WERI-Rb-1 (cell line): ENCODE measurements around the gene NPB.

Experiments
- DNase-seq: peaks from one replicate; pipeline ENCODE4 v3.0.0-alpha.2; 2020
- H3K27ac ChIP-seq: fragments of 250-450 bp; sonication (Bioruptor Pico); 2 replicates; pipeline ENCODE4 v1.5.1; 2020; ENCODE audit warnings: mild to moderate bottlenecking, moderate library complexity
- H3K27me3 ChIP-seq: fragments of 250-450 bp; sonication (Bioruptor Pico); 2 replicates; pipeline ENCODE4 v1.5.1; 2021; ENCODE audit warnings: mild to moderate bottlenecking, low read depth, moderate library complexity; ENCODE audit not compliant: insufficient read depth, severe bottlenecking
- H3K36me3 ChIP-seq: fragments of 250-450 bp; sonication (Bioruptor Pico); 2 replicates; pipeline ENCODE4 v1.5.1; 2020; ENCODE audit warnings: mild to moderate bottlenecking, moderate library complexity
- H3K4me3 ChIP-seq: 2 replicates; pipeline ENCODE4 v1.5.1; 2011; ENCODE audit warnings: low read depth, mild to moderate bottlenecking, control low read depth, low read length
- H3K9me3 ChIP-seq: fragments of 250-450 bp; sonication (Bioruptor Pico); 2 replicates; pipeline ENCODE4 v1.5.1; 2021; ENCODE audit warnings: mild to moderate bottlenecking, moderate library complexity; ENCODE audit not compliant: severe bottlenecking
- TF ChIP-seq, protein P1 (sequence below): IDR thresholded peaks from 2 replicates; pipeline ENCODE4 v1.5.1; 2011; ENCODE audit warnings: low read depth, mild to moderate bottlenecking, control low read depth, inconsistent platforms, low read length

The NPB gene

DNA sequence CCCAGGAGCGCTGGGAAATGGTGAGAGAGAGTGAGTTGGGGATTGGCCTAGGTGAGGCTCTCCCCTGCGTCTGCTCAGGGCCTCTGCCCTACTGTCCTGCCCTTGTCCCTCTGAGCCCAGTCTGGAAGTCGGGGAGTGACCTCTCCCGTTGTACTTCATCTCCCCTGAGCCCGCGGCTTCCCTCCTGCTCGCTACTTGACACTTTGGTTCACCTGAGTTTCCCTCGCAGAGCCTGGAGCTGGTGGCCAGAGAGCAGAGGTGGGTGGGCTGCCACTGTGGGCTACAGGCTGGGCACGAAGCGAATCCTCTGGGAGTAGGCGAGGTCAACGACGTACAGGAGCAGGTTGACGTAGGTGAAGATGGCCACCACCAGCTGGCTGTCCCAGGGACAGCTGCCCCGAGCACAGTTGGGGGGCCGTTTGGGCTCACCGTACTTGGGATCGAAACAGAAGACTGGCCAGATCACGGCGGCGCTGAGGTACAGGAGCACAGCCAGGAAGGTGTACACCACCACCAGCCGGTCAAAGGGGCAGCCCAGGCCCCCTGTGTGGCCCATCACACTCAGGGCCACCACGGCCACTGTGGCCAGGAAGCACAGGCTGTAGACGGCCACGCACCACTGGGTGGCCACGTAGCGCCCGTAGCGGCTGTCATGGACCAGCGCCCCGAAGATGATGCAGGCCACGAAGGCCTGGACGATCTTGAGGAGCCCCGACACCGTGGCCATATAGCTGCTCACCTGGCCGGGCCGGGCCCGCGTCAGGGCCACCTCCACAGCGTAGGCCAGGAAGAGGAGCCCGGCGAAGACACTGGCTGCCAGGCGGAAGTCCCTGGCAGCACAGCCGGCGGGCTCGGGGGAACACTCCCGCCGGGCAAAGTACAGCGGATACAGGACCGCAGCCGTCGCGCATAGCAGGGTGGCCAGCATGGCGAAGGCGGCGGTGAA, 38.8 kb downstream of the NPB start:
- Histone ChIP-seq H3K27ac (no peak overlapping the region; the same call in 1 of the 2 replicates), H3K9me3 (peaks cover 4% of the 10 kb centered on the region), H3K4me3 (no peak overlapping the region), H3K36me3 (peaks cover 2% of the 10 kb centered on the region), H3K27me3 (no peaks in the 10 kb centered on the region)
- TF ChIP-seq, protein P1, sequence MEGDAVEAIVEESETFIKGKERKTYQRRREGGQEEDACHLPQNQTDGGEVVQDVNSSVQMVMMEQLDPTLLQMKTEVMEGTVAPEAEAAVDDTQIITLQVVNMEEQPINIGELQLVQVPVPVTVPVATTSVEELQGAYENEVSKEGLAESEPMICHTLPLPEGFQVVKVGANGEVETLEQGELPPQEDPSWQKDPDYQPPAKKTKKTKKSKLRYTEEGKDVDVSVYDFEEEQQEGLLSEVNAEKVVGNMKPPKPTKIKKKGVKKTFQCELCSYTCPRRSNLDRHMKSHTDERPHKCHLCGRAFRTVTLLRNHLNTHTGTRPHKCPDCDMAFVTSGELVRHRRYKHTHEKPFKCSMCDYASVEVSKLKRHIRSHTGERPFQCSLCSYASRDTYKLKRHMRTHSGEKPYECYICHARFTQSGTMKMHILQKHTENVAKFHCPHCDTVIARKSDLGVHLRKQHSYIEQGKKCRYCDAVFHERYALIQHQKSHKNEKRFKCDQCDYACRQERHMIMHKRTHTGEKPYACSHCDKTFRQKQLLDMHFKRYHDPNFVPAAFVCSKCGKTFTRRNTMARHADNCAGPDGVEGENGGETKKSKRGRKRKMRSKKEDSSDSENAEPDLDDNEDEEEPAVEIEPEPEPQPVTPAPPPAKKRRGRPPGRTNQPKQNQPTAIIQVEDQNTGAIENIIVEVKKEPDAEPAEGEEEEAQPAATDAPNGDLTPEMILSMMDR, result no peak
- peak; percentile 16 for DNase-seq

DNA sequence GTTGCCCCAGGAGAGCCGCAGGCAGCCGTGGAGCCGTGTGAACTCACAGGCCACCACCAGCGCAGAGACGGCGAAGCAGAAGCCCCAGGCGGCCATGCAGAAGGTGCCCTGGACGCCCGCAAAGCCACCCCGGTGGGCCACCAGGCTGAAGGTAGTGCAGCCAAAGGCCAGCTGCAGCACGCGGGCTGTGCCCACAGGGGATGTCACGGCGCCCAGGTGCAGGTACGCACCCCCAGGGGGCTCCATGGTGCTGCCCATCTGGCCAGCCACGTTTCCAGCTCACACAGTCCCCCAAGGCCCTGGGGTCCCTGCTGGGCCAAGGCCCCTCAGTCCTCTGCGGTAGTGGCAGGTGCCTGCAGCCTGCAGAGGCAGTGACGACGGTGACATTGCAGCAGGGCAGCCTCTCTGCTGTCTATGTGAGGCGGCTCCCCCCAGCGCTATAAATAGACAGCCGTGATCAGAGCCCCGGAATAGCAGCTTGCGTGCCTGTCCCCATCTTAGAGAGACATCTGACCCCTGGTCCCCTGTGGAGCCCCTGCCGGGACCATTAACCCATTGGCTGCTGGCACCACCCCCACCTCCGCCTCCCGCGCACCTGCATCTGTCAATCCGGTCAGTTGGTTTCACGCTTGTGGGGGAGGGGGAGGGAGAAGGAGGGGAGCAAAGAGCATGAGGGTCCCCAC, 39.6 kb downstream of the NPB start:
- peak; percentile 67 for DNase-seq
- Histone ChIP-seq H3K27ac (no peak overlapping the region), H3K36me3 (no peaks in the 10 kb centered on the region; the same call in 1 of the 2 replicates), H3K4me3 (peak overlapping the region; percentile 3; the same call in 1 of the 2 replicates), H3K9me3 (peaks cover 4% of the 10 kb centered on the region), H3K27me3 (no peaks in the 10 kb centered on the region)
- TF ChIP-seq, protein P1, result no peak

DNA sequence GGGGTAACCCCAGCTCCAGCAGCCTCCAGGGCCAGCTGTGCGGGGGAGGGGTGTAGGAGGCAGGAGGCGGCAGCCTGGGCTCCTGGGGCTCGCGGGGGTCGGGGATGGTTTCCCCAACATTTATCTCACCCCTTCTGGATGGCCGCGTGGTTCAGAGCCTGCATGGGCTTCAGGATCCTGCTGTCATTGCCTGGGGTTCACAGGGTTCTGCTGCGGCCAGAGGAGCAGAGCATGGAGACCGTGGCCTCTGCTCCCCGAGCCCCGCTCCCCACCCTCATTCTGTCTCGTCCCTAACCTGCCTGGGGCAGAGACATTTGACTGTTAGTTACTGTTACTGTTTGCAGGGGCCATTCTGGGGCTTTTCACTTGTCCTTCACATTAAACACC, 40.1 kb downstream of the NPB start:
- no peak overlapping the region for H3K27ac ChIP-seq
- H3K36me3 ChIP-seq, result no peaks in the 10 kb centered on the region
- H3K27me3 ChIP-seq, result no peaks in the 10 kb centered on the region
- H3K9me3 ChIP-seq, result peaks cover 4% of the 10 kb centered on the region
- TF ChIP-seq, protein P1, result no peak
- peak overlapping the region; percentile 3; the same call in 1 of the 2 replicates for H3K4me3 ChIP-seq
- no peak for DNase-seq

DNA sequence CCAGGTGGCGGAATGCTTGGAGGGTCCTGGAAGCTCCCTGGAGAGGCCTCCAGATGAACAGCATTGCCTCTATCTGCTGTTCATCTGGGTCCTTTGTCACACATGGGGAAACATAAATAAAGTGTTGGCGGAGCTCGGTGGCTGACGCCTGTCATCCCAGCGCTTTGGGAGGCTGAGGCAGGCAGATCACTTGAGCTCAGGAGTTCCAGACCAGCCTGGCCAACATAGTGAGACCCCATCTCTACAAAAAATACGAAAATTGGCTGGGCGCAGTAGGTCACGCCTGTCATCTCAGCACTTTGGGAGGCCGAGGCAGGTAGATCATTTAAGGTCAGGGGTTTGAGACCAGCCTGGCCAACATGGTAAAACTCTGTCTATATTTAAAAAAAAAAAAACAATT, 42.8 kb downstream of the NPB start:
- Histone ChIP-seq H3K27me3 (no peaks in the 10 kb centered on the region), H3K27ac (no peak overlapping the region), H3K9me3 (peaks cover 4% of the 10 kb centered on the region), H3K4me3 (no peak overlapping the region), H3K36me3 (peaks cover 1% of the 10 kb centered on the region; the same call in 1 of the 2 replicates)
- TF ChIP-seq, protein P1, result no peak
- no peak for DNase-seq

DNA sequence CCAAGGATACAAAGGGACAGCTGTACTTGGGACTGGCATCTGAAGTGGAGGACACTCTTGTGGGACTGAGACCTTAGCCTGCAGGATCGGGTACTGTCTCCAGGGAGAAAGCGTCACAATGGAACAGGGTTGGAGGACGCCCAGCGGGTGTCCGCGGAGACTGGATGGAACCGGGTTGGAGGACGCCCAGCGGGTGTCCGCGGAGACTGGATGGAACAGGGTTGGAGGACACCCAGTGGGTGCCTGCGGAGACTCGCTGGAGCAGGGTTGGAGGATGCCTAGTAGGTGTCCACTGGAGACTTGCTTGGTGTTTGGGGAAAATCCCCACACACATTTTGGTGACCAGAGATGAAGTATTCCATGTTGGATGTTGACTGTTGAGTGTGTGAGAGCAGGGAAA, 45.2 kb downstream of the NPB start, which contains the start of gene MYADML2:
Gene MYADML2 (minus strand): TSS at position 45 of the 400 bp plus-strand sequence. CDS start 5,492 bp downstream, outside the sequence.
- H3K27ac ChIP-seq, result no peak within 1 kb of the TSS

More for the DNA sequence above, 45.2 kb downstream of the NPB start, which contains the start of gene MYADML2:
- peaks cover 4% of the 10 kb centered on the region for H3K9me3 ChIP-seq
- H3K4me3 ChIP-seq, result no peak within 1 kb of the TSS
- no peak for DNase-seq
- TF ChIP-seq, protein P1, result no peak
- H3K36me3 ChIP-seq, result peaks cover 2% of the 10 kb centered on the region
- H3K27me3 ChIP-seq, result no peaks in the 10 kb centered on the region
